HS-27A (cell line): ENCODE results near the gene TOMM6.
"Not testable (repeated sequence)": the region's sequence is repeated elsewhere in the genome, so short reads cannot be mapped to it uniquely, and the experiment has no call there.

Source experiments
- DNase-seq: peaks from one replicate; pipeline ENCODE4 v3.0.0-alpha.2; 2012; ENCODE audit warnings: low read depth, missing footprints

TOMM6 gene

DNA sequence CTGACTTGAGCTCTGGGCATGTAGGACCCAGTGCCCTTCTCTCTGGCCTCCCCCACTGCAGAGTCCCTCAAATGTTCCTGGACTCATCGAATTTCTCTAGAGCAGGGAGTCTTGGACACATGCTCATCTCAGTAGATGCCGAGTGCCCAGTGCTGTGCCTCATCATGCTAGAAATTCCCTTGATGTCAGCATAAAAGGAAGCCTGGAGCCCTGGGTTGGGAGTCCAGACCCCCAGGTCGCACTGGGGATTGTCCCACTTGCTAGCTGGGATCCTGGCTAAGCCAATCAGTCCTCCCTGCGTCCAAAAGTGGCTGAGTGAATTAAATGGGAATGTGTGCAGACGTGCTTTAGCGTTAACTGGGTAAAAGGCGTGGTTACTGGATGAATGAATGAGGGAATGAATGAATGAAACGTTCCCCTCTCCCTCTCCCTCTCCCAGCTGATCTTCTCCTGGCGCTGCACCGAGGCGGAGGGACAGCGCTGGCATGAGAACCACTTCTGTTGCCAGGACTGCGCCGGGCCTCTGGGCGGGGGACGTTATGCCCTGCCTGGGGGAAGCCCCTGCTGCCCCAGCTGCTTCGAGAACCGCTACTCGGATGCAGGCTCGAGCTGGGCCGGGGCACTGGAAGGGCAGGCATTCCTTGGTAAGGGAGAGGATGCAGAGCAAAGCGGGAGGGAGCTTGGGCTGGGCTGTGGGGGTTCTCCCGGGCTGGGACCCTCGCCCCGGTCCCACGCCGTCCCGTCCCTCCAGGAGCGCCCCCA is 1.6 kb upstream of the TOMM6 start:
- DNase-seq = no peak

DNA sequence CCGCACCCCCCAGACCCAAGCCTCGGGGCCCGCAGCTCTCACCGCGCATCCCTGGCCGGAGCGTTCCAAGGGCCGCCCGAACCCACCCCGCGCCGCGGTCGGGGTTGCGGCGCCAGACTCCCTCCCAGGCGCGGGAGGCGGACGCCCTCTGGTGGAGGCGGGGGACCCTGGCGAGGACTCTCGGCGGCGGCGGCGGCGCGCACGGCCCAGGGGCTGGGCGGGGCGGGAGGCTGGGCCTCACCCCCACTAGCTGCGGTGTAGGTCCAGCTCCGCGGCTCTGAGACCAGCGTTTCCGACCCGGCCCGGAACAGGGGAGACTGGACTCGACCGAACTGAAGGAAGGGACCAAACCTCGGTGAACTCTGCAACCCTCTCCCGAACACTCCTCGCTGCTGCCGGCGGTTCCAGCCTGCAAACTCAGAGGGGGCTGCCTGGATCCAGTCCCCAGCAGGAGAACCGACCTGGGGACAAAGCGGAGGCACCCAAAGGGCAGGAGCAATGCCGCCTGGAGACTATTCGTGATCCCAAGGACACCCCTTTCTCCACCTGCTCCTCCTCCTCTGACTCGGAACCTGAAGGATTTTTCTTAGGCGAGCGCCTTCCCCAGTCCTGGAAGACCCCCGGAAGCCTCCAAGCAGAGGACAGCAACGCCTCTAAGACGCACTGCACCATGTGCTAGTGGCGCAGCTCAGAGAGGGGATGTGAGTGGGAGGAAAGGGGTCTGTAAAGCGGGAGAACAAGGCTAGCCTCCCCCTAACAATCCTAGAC is 859 bp upstream of the TOMM6 start:
- DNase-seq = no peak

DNA sequence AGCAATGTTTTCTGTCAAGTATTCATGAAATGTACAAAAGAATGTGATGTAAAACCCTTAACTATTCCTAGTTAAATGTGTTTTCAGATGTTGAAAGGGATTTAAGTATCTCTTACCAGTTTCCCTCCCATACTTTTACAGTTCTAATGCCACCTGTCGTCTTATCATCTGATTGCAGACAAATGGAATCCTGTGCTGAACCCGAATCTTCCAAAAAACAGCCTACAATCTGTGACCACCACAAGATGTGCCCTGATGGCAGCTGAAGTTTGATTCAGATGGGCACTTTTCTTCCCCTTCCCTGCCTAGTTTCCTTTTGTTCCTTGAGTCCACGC is 1.9 kb downstream of the TOMM6 start:
- no peak for DNase-seq

DNA sequence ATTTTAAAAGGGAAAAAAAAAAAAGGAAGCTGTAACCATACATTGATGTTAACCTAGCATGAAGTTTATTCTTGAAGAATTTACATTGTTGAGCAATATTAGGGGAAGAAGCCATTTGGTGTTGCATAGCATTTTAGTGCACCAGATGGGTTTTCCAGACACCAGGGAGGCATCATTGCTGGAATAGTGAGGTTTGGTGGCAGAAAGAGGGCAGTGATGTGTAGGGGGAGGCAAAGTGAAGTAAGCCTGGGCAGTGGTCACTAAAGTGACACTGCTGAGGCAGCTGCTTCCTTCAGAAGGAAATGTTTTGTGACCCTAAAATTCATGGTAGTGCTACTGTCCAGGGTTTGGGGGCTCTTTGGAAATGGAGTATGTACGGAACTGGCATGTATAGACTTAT is 2.6 kb downstream of the TOMM6 start:
- DNase-seq = no peak

DNA sequence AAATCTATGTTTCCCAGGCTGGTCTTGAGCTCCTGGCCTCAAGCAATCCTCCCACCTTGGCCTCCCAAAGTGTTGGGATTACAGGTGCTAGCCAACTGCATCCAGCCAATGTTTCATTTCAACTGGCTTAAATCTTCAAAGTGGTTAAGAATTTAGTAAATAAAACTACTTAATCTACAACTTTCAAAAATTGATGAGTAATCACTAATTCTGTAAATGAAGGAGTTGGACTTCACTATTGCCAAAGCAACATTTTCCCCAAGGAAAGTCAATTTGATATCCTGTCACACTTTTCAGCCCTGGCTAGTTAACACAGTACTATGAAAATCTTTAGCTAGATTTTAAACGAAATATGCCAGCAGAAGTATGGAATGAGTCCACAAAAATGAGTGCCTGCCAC is 3.8 kb downstream of the TOMM6 start:
- no peak for DNase-seq

DNA sequence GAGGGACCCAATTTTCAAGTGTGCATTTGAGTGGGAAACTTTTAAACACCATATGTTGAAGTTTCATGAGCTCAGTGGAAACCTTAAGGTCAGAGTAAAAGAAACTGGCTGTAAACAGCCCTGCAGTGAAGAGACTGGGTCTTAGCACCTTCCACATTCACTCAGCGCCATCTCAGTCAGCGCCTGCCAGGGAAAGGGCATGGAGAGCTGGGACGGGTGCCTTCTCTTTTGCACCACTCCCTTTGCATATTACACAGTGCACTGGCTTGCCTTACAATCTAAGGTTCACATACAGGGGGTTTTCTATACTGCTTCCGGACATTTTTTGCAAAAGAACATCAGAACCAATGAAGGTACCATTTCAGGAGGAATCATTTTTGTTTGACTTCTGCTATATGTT is 4.5 kb downstream of the TOMM6 start:
- DNase-seq = no peak

DNA sequence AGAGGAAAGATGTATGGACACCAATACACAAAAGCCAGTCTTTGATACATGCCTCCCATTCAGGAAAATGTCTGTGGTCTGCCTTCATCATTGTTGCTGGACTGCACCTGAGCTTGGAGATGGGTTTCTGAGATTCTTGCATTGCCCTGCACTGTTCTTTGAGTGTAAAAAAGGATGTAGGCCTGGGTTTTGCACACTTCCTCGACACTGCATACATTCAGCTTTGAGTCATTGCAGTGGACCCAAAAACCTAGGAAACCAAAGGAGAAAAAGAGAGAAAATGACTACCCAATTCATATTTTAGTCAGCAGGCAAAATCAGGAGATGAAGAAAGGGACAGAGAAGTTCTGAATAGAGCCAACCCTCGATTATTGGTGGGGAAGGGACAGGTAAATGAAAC is 9.0 kb downstream of the TOMM6 start:
- DNase-seq = no peak

DNA sequence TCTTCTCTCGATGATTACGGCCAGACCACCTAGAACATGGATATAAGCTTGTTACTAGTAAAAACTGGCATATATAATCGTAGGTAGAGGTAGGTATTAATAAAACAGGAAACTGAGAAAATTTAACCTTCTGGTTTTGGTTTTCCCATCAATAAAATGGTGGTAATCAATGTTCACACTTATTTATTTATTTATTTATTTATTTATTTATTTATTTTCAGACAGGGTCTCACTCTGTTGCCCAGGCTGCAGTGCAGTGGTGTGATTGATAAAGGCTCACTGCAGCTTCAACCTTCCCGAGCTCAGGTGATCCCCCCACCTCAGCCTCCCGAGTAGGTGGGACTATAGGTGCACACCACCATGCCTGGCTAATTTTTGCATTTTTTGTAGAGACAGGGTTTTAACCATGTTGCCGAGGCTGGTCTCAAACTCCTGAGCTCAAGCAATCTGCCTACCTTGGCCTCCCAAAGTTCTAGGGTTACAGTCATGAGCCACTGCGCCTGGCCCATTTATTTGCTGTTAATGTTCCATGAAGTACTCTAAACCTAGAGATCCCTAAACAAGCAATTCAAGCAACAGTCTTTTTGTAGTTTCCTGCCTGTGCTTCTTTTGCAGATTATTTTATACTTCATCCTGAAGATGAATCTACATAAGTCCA is 11.5 kb downstream of the TOMM6 start:
- no peak for DNase-seq

DNA sequence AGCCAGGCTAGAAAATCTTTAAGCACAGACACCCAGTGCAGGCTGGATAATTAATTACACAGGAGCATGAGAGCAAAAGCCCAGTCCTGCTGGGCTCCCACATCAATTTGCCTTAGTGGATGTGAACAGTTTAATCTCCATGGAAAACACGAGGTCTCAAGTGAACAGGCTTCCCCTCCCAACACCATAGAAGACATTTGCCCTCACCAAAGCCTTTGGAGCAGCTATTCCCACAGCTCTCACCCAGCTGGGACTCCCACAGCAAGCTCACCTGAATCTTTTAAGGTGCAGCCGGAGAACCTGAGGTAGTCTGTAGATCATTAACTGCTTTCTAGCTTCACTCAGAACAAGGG is 12.0 kb downstream of the TOMM6 start:
- no peak for DNase-seq

DNA sequence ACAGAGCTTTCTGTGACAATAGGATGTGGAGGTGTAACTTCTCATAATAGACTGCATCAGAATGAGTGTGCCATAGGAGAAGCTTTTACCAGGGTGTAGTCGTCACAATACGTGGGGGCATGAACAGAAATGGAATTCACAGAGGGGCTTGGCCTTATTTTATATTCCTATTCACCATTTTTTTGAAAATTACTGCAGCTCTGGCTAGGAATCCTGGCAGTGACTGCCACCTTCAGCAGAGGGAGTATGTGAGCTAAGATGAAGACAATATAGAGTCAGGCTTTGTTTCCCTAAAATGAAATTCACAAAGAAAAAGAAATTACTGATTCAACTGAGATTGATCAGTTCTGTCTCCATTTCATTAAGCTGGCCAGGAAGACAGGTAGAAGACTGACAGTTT is 13.9 kb downstream of the TOMM6 start:
- DNase-seq = no peak

DNA sequence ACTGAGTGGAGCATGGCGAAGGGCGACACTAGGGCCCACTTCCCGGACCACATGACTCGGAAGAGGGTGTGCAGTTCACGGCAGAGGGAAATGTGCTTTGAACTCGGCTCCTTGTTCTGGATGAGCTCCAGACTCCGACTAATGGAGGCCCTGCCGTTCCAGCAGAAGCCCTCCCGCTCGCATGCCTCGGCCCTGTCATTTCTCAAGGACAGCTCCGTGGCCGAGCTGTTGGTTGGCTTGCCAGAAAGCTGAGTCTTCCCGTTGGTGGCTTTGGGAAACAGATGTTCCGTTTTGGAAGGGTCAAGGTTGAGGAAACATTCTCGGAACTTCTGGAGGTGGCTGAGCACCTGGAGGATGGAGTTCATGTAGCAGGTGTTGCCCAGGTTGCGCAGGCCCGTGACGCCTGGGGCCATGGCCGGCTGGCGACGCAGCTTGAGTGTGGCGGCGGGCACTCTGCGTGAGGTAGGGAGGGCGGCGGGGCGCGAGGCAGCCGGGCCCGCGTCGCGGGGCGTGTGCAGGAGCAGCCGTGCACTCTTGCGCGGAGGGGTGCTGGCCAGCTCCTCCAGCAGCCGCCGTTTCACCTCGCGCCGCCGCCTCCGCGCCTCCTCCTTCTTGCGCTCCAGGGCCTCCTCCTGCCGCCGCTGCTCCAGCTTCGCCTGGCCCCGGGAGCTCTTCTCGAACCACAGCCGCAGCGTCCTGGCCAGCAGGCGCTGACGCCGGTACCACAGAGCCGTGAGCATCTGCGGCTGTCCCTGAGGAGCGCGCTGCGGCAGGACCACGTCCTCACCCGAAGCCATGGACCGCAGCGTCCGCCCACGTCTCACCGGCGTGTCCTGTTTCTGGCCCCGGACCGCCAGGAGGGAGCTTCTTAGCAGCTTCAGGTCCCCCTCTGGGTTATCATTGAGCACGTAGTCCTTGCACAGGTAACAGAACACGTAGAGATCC is 18.6 kb downstream of the TOMM6 start:
- no peak for DNase-seq

DNA sequence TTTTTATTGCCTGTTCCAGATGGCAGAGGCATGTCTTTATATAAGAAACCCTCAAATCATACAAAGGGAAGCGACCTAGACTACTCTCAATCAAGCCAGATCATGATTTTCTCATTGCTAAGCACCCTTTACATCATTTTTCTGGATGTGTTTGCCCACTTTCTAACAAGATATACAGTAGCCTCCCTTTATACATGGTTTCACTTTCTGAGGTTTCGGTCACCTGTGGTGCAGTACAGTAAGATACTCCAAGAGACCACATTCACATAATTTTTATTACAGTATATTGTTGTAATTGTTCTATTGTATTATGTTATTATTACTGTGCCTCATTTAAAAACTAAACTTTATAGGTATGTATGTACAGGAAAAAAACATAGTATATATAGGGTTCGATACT is 23.6 kb downstream of the TOMM6 start:
- no peak for DNase-seq

DNA sequence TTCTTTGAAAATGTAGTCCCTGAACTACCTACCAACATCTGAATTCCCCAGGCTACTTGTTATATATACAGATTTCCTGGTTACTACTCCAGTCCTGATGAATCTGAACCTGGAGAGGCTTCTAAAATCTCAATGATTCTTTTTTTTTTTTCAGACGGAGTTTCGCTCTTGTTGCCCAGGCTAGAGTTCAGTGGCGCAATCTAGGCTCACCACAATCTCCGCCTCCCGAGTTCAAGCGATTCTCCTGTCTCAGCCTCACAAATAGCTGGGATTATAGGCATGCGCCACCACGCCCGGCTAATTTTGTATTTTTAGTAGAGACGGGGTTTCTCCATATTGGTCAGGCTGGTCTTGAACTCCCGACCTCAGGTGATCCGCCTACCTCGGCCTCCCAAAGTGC is 24.5 kb downstream of the TOMM6 start:
- not testable (repeated sequence) for DNase-seq

DNA sequence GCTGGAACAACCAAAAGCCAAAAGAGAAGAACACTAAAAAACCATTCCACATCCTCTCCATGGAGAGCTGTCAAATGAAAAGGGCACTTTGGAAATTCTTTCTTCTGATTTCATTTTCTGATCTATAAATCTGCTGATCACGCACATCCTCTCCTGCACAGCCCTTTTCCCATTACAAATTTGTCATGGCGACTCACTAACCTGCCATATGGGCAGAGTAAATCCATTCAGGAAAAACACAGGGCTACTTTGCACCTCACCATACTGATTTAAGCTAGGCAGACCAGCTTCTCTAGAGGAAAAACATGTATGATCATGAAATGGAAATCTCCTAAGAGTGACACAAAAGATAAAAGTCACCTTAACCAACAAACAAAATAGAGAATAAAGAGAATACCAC is 26.0 kb downstream of the TOMM6 start:
- no peak for DNase-seq

DNA sequence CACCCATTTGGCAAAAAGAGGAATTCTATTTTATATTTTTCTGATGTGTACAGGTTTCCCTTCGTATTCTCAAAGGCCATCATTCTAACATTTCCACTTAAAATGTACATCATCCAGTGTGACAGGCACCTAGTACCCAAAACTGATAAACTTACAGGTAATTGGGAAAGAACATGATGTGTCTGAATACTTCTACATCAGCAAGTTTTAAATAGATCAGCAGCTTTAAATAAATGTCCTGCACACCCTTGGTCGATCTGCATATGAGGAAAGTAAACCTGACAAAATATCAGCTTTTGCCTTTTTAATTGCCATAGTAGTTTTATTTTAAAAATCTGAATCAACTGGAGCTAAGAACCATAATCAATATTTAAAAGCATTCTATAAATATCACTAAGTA is 26.5 kb downstream of the TOMM6 start:
- no peak for DNase-seq

DNA sequence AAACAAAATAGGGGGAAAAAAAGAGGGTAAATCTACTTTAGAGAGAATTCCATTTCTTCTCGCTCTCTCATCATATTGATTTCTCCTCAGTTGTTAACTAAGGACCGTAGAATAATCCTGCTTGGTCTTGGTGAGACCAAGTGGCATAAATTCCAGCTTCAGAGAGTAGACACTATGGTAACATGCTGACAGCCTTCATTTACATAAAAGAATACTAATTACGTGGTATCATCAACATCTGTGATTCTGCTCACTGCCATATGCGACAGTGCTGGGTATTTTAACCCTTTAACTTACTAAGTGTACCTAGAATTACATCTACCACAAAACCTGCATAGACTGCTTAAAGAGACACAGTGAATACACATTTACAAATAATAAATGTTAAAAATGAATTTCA is 27.1 kb downstream of the TOMM6 start:
- no peak for DNase-seq

DNA sequence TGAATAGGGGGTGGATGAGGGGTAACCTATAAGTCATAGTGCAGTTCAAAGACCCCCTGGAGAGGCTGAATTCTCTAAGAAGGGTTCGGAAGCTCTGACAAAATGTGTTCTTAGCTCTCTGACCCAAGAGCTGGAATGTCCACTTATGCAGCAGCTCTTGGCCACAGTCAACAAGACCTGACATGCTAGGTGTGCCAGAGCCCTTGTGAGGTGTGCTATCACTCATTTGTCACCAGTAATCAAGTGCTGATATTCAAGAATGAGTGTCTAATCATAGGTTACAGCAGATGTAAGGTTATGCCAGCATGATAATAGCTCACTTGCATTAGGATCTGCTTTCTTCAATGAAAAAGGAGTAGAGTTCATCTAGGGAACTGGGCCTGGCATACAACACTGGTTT is 28.1 kb downstream of the TOMM6 start:
- no peak for DNase-seq

DNA sequence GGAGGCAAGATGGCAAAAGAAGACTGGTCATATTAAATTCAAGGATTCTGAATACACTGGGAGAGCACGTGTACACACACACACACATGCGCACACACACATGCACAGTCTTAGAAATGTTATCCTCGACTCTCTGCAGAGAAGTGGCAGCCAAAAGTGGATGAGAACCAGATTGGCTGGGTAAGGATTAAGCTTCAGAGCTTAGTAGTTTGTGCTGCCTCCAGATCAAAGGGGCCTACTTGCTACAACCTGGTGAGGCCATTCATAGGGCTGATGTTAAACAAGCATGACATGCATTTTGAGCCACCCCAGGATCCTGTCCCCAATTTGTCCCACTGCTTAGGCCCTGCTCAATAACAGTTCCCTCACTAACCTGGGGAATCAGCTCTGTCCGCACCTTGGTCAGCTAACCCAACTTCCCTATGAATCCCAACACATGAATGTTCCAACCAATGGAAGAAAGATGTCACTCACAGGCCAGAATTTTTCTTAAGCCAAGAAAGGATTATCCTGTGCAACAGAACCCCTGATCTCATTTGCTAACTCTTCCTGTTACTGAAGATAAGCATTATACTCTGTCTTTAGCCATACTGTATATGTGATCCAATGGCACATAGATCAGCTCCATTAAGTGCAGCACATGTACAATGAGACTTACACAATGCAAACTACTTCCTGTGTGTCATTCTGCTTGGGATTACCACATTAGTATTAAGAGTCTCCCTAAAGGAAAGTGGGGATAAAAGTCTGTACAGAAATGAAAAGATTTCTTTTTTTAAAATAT is 31.0 kb downstream of the TOMM6 start:
- DNase-seq = no peak

DNA sequence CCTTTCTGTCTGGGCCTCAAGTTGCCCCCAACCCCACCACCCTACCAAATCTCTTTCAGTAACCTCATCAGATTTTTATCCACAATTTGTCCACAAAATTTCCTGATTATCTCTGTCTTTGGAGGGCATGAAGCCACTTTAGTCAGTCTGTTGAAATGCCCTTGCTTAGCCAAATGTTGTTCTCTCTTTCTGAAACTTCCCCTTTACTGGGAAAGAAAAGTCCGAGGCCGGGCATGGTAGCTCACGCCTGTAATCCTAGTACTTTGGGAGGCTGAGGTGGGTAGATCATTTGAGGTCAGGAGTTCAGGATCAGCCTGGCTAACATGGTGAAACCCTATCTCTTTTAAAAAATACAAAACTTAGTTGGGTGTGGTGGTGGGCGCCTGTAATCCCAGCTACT is 33.8 kb downstream of the TOMM6 start:
- DNase-seq = no peak

DNA sequence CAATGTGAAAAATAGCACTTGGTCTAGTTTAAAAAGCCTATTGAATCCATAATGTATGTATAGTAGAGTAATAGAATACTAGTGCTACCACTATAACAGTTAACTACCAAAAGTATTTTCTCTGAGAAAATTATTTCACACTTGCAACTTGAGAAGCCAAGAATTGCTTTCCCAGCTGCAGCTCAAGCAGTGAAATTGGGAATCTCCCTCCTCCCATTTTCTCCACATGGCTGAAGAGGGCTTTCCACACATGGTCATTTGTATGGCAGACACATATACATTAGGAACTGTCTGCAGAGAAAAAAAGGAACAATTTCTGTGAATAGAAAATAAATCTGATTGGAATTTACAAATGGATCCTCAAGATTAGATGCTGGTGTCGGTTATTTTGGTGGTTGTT is 34.5 kb downstream of the TOMM6 start:
- no peak for DNase-seq

DNA sequence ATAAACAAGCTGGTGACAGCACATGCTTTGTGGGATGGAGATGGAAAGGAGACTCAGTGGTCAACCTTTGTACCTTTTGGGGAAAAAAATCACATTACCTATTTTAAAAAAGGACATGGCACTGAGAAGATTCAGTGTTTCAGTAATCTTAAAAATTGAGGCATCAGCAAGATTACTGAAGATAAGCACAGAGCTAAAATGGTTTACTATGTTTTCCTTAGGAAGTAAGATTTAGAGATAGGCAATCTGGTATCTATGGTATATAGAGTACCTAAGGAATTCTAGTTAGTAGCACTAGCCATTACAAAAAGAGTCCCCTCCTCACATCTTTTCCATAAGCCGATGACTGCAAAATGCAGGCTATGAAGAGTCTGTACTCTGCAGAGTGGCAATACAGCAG is 35.7 kb downstream of the TOMM6 start:
- no peak for DNase-seq
